ENCODE data around the gene APEH. TPM values are rescaled to one million over a fixed set of nuclear protein-coding genes. Genes with fewer than 3 reads are reported as not detected.

The APEH gene
- total RNA-seq, 2 experiments from 2014 or later: 179 to 192 TPM

- Mint-ChIP-seq H3K36me3 (ENCODE audit: low read depth) (peaks cover 37% of the 10 kb centered on the region), H3K9me3 (ENCODE audit: insufficient read depth) (no peaks in the 10 kb centered on the region), H3K27ac (peak overlapping the region; percentile 84), H3K4me1 (ENCODE audit: low read depth) (peaks cover 34% of the 10 kb centered on the region), H3K27me3 (ENCODE audit: low read depth) (no peaks in the 10 kb centered on the region), H3K4me3 (peak overlapping the region; percentile 73)
- POLR2A ChIA-PET: interaction anchor here (0.9 to 1.5 kb wide), 6 partner anchors 15 to 179 kb away, joined by 3 to 4 read pairs (median 4); partner anchors contain the start of gene IP6K1
- ATAC-seq (no peak), DNase-seq (peak; percentile 35)
- CTCF ChIA-PET: interaction anchor here (0.6 to 2.2 kb wide), 14 partner anchors 11 to 188 kb away, joined by 3 to 11 read pairs (median 4); partner anchors contain the start of genes INKA1, IP6K1 and UBA7
Measured at GRCh38 chr3:49718858-49719213, 44.7 kb downstream of the APEH start.

- peaks cover 34% of the 10 kb centered on the region for H3K4me1 Mint-ChIP-seq (ENCODE audit: low read depth)
- H3K27me3 Mint-ChIP-seq (ENCODE audit: low read depth): no peaks in the 10 kb centered on the region
- H3K9me3 Mint-ChIP-seq (ENCODE audit: insufficient read depth): no peaks in the 10 kb centered on the region
- H3K4me3 Mint-ChIP-seq: peak within 1 kb of the TSS; percentile 73
- H3K36me3 Mint-ChIP-seq (ENCODE audit: low read depth): peaks cover 37% of the 10 kb centered on the region
- DNase-seq (peak; percentile 93), ATAC-seq (peak; percentile 71)
- ChIA-PET CTCF (interaction anchor here (0.6 to 2.2 kb wide), 16 partner anchors 11 to 187 kb away, joined by 3 to 11 read pairs (median 4); partner anchors contain the start of genes INKA1, IP6K1 and UBA7), POLR2A (interaction anchor here (0.6 to 1.5 kb wide), 6 partner anchors 16 to 180 kb away, joined by 3 to 4 read pairs (median 3); partner anchors contain the start of gene IP6K1)
- peak within 1 kb of the TSS; percentile 84 for H3K27ac Mint-ChIP-seq
Measured at GRCh38 chr3:49719214-49719884, 45.2 kb downstream of the APEH start, which contains the start of gene AMIGO3. TSS of gene AMIGO3 (minus strand) at chr3:49719684. CDS start at chr3:49719465, 219 bp downstream.

- peaks cover 41% of the 10 kb centered on the region for H3K4me1 Mint-ChIP-seq (ENCODE audit: low read depth)
- peaks cover 39% of the 10 kb centered on the region for H3K36me3 Mint-ChIP-seq (ENCODE audit: low read depth)
- DNase-seq (no peak), ATAC-seq (no peak)
- no peak overlapping the region for H3K4me3 Mint-ChIP-seq
- no peaks in the 10 kb centered on the region for H3K9me3 Mint-ChIP-seq (ENCODE audit: insufficient read depth)
- no peak overlapping the region for H3K27ac Mint-ChIP-seq
- ChIA-PET CTCF (interaction anchor here (1.4 to 1.6 kb wide), 2 partner anchors 11 to 82 kb away, joined by 3 read pairs; partner anchors contain the start of gene INKA1), POLR2A (interaction anchor here (0.7 to 1.1 kb wide), 2 partner anchors 8 to 88 kb away, joined by 3 to 4 read pairs; no protein-coding TSS in a partner anchor)
- H3K27me3 Mint-ChIP-seq (ENCODE audit: low read depth): no peaks in the 10 kb centered on the region
Measured at GRCh38 chr3:49720855-49721595, 46.9 kb downstream of the APEH start.

- H3K4me3 Mint-ChIP-seq: no peak overlapping the region
- peaks cover 41% of the 10 kb centered on the region for H3K4me1 Mint-ChIP-seq (ENCODE audit: low read depth)
- POLR2A ChIA-PET: interaction anchor here (0.7 to 1.1 kb wide), 2 partner anchors 9 to 88 kb away, joined by 3 to 4 read pairs; no protein-coding TSS in a partner anchor
- H3K27ac Mint-ChIP-seq: no peak overlapping the region
- CTCF ChIA-PET: no interaction called here
- H3K36me3 Mint-ChIP-seq (ENCODE audit: low read depth): peaks cover 40% of the 10 kb centered on the region
- H3K9me3 Mint-ChIP-seq (ENCODE audit: insufficient read depth): no peaks in the 10 kb centered on the region
- no peaks in the 10 kb centered on the region for H3K27me3 Mint-ChIP-seq (ENCODE audit: low read depth)
- DNase-seq (no peak), ATAC-seq (no peak)
Measured at GRCh38 chr3:49721596-49721895, 47.4 kb downstream of the APEH start.

- ChIA-PET POLR2A (interaction anchor here (2.6 kb wide), 1 partner anchor 9 kb away, joined by 13 read pairs; no protein-coding TSS in a partner anchor), CTCF (interaction anchor here (1.6 to 2.7 kb wide), 2 partner anchors 21 to 182 kb away, joined by 5 to 6 read pairs; no protein-coding TSS in a partner anchor)
- H3K36me3 Mint-ChIP-seq (ENCODE audit: low read depth): peaks cover 40% of the 10 kb centered on the region
- H3K4me1 Mint-ChIP-seq (ENCODE audit: low read depth): peaks cover 41% of the 10 kb centered on the region
- H3K27me3 Mint-ChIP-seq (ENCODE audit: low read depth): no peaks in the 10 kb centered on the region
- DNase-seq (no peak), ATAC-seq (no peak)
- no peaks in the 10 kb centered on the region for H3K9me3 Mint-ChIP-seq (ENCODE audit: insufficient read depth)
- H3K4me3 Mint-ChIP-seq: peak overlapping the region; percentile 95
- peak overlapping the region; percentile 98 for H3K27ac Mint-ChIP-seq
Measured at GRCh38 chr3:49721896-49722781, 48.0 kb downstream of the APEH start.

GRCh38 chr3:49722896-49723295 lies 48.7 kb downstream of the APEH start:
- ChIA-PET POLR2A (interaction anchor here (0.6 to 2.6 kb wide), 5 partner anchors 10 to 94 kb away, joined by 3 to 13 read pairs (median 4); partner anchors contain the start of gene IP6K1), CTCF (interaction anchor here (1.6 to 2.7 kb wide), 3 partner anchors 22 to 183 kb away, joined by 4 to 6 read pairs (median 5); no protein-coding TSS in a partner anchor)
- no peaks in the 10 kb centered on the region for H3K9me3 Mint-ChIP-seq (ENCODE audit: insufficient read depth)

GRCh38 chr3:49723296-49723627 lies 49.1 kb downstream of the APEH start:
- Mint-ChIP-seq H3K9me3 (ENCODE audit: insufficient read depth) (no peaks in the 10 kb centered on the region), H3K27ac (peak overlapping the region; percentile 98), H3K4me1 (ENCODE audit: low read depth) (peaks cover 39% of the 10 kb centered on the region), H3K36me3 (ENCODE audit: low read depth) (peaks cover 45% of the 10 kb centered on the region), H3K27me3 (ENCODE audit: low read depth) (no peaks in the 10 kb centered on the region), H3K4me3 (peak overlapping the region; percentile 95)
- POLR2A ChIA-PET: interaction anchor here (0.6 to 2.6 kb wide), 7 partner anchors 10 to 366 kb away, joined by 3 to 13 read pairs (median 3); partner anchors contain the start of gene IP6K1
- ATAC-seq: peak; percentile 34
- CTCF ChIA-PET: interaction anchor here (1.6 to 2.7 kb wide), 3 partner anchors 22 to 184 kb away, joined by 4 to 6 read pairs (median 5); no protein-coding TSS in a partner anchor
- DNase-seq: peak; percentile 79

More at GRCh38 chr3:49722896-49723295, 48.7 kb downstream of the APEH start:
- Mint-ChIP-seq H3K27ac (peak overlapping the region; percentile 98), H3K4me3 (peak overlapping the region; percentile 95), H3K36me3 (ENCODE audit: low read depth) (peaks cover 45% of the 10 kb centered on the region), H3K27me3 (ENCODE audit: low read depth) (no peaks in the 10 kb centered on the region), H3K4me1 (ENCODE audit: low read depth) (peaks cover 41% of the 10 kb centered on the region)
- DNase-seq (no peak), ATAC-seq (no peak)

- H3K36me3 Mint-ChIP-seq (ENCODE audit: low read depth): peaks cover 43% of the 10 kb centered on the region
- H3K27ac Mint-ChIP-seq: peak within 1 kb of the TSS; percentile 98
- DNase-seq (peak; percentile 96), ATAC-seq (peak; percentile 82)
- ChIA-PET POLR2A (interaction anchor here (0.6 to 2.6 kb wide), 6 partner anchors 11 to 365 kb away, joined by 3 to 13 read pairs (median 3); partner anchors contain the start of gene IP6K1), CTCF (interaction anchor here (1.7 to 2.7 kb wide), 2 partner anchors 23 to 116 kb away, joined by 4 to 6 read pairs; no protein-coding TSS in a partner anchor)
- peaks cover 32% of the 10 kb centered on the region for H3K4me1 Mint-ChIP-seq (ENCODE audit: low read depth)
- H3K27me3 Mint-ChIP-seq (ENCODE audit: low read depth): no peaks in the 10 kb centered on the region
- H3K9me3 Mint-ChIP-seq (ENCODE audit: insufficient read depth): no peaks in the 10 kb centered on the region
- H3K4me3 Mint-ChIP-seq: peak within 1 kb of the TSS; percentile 95
Measured at GRCh38 chr3:49723628-49724551, 49.7 kb downstream of the APEH start, which contains the start of gene GMPPB. TSS of gene GMPPB (minus strand) at chr3:49723951. CDS start at chr3:49723726, 225 bp downstream.

- H3K27ac Mint-ChIP-seq: peak overlapping the region; percentile 98
- H3K4me3 Mint-ChIP-seq: peak overlapping the region; percentile 95
- POLR2A ChIA-PET: interaction anchor here (1.0 to 2.6 kb wide), 4 partner anchors 11 to 365 kb away, joined by 3 to 13 read pairs (median 4); partner anchors contain the start of gene IP6K1
- CTCF ChIA-PET: interaction anchor here (1.7 to 2.7 kb wide), 2 partner anchors 23 to 115 kb away, joined by 4 to 6 read pairs; no protein-coding TSS in a partner anchor
- H3K36me3 Mint-ChIP-seq (ENCODE audit: low read depth): peaks cover 43% of the 10 kb centered on the region
- H3K27me3 Mint-ChIP-seq (ENCODE audit: low read depth): no peaks in the 10 kb centered on the region
- H3K9me3 Mint-ChIP-seq (ENCODE audit: insufficient read depth): no peaks in the 10 kb centered on the region
- H3K4me1 Mint-ChIP-seq (ENCODE audit: low read depth): peaks cover 28% of the 10 kb centered on the region
- no peak for ATAC-seq
- peak; percentile 38 for DNase-seq
Measured at GRCh38 chr3:49724586-49724985, 50.4 kb downstream of the APEH start.

Data from activated CD8-positive, alpha-beta T cell treated with anti-CD3 and anti-CD28 coated beads, Interleukin-2, amount 10 ng/mL, durations not matched to agents 7 days and 5 days (primary cell).